GM12873 (cell line): ENCODE data around the gene CYB5R3.

ENCODE experiments used
- TF ChIP-seq, protein P1 (sequence below): IDR thresholded peaks from 2 replicates; pipeline ENCODE4 v1.5.1; 2012; ENCODE audit warnings: low read depth, mild to moderate bottlenecking, moderate library complexity, low read length, control low read depth; ENCODE audit not compliant: insufficient read depth; ENCODE audit errors: missing control alignments

CYB5R3 gene

GRCh38 chr22:42591987-42592386, 57.2 kb downstream of the CYB5R3 start:
- TF ChIP-seq, protein P1, sequence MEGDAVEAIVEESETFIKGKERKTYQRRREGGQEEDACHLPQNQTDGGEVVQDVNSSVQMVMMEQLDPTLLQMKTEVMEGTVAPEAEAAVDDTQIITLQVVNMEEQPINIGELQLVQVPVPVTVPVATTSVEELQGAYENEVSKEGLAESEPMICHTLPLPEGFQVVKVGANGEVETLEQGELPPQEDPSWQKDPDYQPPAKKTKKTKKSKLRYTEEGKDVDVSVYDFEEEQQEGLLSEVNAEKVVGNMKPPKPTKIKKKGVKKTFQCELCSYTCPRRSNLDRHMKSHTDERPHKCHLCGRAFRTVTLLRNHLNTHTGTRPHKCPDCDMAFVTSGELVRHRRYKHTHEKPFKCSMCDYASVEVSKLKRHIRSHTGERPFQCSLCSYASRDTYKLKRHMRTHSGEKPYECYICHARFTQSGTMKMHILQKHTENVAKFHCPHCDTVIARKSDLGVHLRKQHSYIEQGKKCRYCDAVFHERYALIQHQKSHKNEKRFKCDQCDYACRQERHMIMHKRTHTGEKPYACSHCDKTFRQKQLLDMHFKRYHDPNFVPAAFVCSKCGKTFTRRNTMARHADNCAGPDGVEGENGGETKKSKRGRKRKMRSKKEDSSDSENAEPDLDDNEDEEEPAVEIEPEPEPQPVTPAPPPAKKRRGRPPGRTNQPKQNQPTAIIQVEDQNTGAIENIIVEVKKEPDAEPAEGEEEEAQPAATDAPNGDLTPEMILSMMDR = no peak

GRCh38 chr22:42587588-42588175, 61.5 kb downstream of the CYB5R3 start:
- TF ChIP-seq, protein P1 = no peak

DNA sequence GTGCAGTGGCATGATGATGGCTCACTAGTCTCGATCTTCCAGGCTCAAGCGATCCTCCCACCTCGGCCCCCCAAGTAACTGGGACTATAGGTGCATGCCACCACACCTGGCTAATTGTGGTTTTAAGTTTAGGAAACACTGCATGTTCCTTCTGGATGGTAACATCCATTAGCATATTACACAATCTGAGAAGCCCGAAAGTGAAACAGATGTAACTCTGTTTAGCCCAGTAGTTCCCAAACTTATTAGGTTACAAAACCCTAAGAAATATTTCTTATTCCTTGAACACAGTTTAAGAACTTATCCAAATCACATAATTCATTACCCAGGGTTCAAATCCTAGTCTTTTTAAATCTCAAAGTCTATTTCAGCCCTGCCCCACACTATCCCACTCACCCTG, 62.8 kb downstream of the CYB5R3 start:
- TF ChIP-seq, protein P1 = no peak

- TF ChIP-seq, protein P1 = no peak
Measured at GRCh38 chr22:42585096-42585495, 64.1 kb downstream of the CYB5R3 start.

GRCh38 chr22:42584364-42584940, 64.7 kb downstream of the CYB5R3 start:
- TF ChIP-seq, protein P1 = no peak

- TF ChIP-seq, protein P1 = no peak
Measured at GRCh38 chr22:42582987-42583386, 66.2 kb downstream of the CYB5R3 start.

DNA sequence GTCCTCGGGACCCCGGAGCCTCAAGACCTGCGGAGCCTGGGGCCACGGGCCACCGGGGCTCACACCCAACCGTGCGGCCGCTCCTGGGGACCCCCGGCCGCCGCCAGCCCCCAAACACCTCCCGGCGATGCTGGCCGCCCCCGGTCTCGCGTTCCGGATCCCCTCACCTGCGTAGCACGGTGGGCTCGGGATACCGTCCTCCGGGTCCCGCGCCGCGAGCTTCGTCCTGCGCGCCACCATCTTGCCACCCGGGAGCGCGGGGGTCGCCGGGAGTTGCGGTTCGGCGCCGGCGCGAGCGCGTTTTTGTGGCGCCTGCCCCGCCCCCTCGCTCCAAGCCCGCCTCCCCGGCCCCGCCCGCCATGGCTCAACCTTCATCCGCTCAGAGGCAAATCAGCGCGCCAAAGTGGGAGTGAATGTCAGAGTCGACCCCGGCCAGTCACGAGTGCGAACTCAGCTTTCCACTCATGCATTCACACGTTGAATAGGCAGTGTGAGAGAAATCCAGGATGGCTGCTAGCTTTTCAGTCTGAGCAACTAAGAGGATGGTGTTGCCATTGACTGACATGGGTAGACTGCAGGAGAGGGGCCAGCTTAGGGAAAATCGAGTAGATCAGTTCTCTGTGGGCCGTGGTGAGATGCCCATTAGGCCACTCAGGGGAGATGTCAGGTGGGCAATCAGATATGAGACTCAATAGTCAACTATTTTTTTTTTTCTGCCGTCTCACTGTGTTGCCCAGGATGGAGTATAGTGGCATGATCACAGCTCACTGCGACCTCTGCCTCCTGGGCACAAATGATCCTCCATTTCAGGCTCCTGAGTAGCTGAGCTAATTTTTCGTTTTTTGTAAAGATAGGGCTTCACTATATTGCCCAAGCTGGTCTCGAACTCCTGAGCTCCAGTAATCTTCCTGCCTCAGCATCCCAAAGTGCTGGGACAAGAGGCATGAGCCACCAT, 67.2 kb downstream of the CYB5R3 start:
- TF ChIP-seq, protein P1 = no peak
